ENCODE results near the gene DLG1. TPM values are rescaled to one million over a fixed set of nuclear protein-coding genes. Genes with fewer than 3 reads are reported as not detected.

DLG1 gene
- total and polyA plus RNA-seq, 9 of the 15 experiments (the other 6 are each of a cell fraction or from before 2014, with no cell fraction given), result 9.4 to 63.5 (median 43.6) TPM

DNA sequence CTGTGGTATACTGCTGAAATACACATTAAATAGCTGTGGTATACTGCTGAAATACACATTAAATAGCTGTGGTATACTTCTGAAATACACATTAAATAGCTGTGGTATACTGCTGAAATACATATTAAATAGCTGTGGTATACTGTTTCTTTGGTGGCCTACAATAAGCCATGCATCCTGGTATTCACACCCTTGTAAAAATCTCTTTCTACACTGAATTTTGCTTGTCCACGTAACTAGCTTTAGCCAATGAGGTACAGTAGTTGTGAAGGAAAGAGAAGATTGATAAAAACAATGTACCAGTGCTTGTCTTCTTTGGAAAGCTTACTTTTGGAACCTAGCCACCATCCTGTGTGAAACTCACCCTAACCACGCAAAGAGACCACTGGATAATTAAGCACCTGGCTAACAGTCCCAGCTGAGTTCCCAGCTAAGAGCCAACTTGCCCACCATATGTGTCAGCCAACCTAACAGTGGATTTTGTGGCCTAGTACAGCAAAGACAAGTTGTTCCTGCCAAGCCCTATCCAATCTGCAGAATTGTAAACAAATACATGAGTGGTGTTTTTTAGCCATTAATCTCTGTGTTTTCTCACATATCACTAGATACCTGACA, 165.4 kb downstream of the DLG1 start (continued):
- TF ChIP-seq CHD7 (IDR thresholded peaks at IDR 0.05; ENCODE audit: low read depth, low read length), result no peak
- TF ChIP-seq ZC3H11A (IDR thresholded peaks at IDR 0.05; ENCODE audit: low read depth, low read length), result no peak
